GM19351 (cell line): ENCODE measurements around the gene FUT7.

ENCODE experiments used
- ATAC-seq: cut with Tn5 transposase; IDR thresholded peaks from one replicate; pipeline ENCODE4 v1.9.1; 2021; ENCODE audit warnings: mild to moderate bottlenecking, moderate library complexity; ENCODE audit not compliant: unreplicated experiment

The FUT7 gene

GRCh38 chr9:136985027-136985602 lies 46.8 kb downstream of the FUT7 start:
- ATAC-seq, result no peak

- ATAC-seq, result no peak
Observed at GRCh38 chr9:136984464-136985026, 47.3 kb downstream of the FUT7 start.

GRCh38 chr9:136983656-136984314 lies 48.1 kb downstream of the FUT7 start:
- ATAC-seq, result no peak

- no peak for ATAC-seq
Observed at GRCh38 chr9:136983167-136983566, 48.7 kb downstream of the FUT7 start.

- ATAC-seq, result no peak
Observed at GRCh38 chr9:136982232-136983051, 49.4 kb downstream of the FUT7 start, which contains the start of gene LCNL1. LCNL1 (plus strand) TSS chr9:136982993; CDS start chr9:136983587, 594 bp downstream.

- no peak for ATAC-seq
Observed at GRCh38 chr9:136981588-136982231, 50.2 kb downstream of the FUT7 start.

GRCh38 chr9:136980669-136981478 lies 51.0 kb downstream of the FUT7 start:
- ATAC-seq, result no peak
